ENCODE results near the gene CD47.

CD47 gene

DNA sequence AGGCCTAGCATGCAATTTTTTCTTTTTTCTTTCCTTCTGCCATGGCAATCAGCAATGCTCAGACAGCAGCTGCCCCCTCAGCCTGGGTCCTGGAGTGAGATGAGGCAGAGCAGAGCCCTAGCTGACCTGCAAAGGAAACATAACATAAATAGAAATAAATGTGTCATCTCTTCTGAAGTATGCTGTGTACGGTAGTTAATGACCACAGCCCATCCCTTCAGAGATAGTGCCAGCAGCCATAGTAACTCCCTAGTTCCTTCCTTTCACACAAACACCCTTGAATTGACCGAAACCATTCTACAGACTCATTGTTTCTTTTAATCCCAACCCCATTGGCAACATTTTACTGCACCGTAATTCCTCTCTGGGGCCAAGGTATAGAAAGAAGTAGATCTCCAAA lies 8.4 kb upstream of the CD47 start:
- no peak overlapping the region for H3K4me3 ChIP-seq (ENCODE audit: severe bottlenecking)
- H3K9me3 ChIP-seq (ENCODE audit: severe bottlenecking), result no peaks in the 10 kb centered on the region
- ATAC-seq (ENCODE audit: low read depth) (no peak), DNase-seq (ENCODE audit: low spot score) (no peak)
- H3K36me3 ChIP-seq (ENCODE audit: low read depth), result no peaks in the 10 kb centered on the region
- no peak for TF ChIP-seq CTCF (IDR thresholded peaks at IDR 0.05; ENCODE audit: poor library complexity, severe bottlenecking)
- H3K27ac ChIP-seq (ENCODE audit: poor library complexity, severe bottlenecking), result no peak overlapping the region
- peaks cover 3% of the 10 kb centered on the region for H3K4me1 ChIP-seq (ENCODE audit: insufficient read depth, poor library complexity, severe bottlenecking)
- H3K27me3 ChIP-seq (ENCODE audit: insufficient read depth, poor library complexity, severe bottlenecking), result no peaks in the 10 kb centered on the region

DNA sequence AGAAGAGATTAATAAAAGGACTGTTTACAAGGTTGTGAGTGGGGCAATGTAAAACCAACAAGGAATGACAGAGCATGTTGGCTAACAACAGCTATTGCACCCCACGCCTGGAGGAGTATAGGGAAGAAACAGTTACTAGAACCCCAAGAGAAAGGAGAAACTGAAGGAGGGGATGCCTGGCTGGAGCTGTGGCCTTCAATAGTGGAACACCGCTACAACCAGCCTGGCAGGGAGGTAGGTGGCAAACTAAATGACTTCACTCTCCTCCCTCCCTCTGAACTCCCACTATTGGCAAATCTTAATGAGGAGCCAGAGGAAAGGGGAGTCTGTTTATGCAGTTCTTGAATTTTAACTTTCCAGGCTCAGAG lies 7.2 kb upstream of the CD47 start:
- ATAC-seq (ENCODE audit: low read depth) (no peak), DNase-seq (ENCODE audit: low spot score) (no peak)
- no peak for TF ChIP-seq CTCF (IDR thresholded peaks at IDR 0.05; ENCODE audit: poor library complexity, severe bottlenecking)
- H3K4me3 ChIP-seq (ENCODE audit: severe bottlenecking), result no peak overlapping the region
- H3K27me3 ChIP-seq (ENCODE audit: insufficient read depth, poor library complexity, severe bottlenecking), result no peaks in the 10 kb centered on the region
- H3K9me3 ChIP-seq (ENCODE audit: severe bottlenecking), result no peaks in the 10 kb centered on the region
- no peak overlapping the region for H3K27ac ChIP-seq (ENCODE audit: poor library complexity, severe bottlenecking)
- H3K4me1 ChIP-seq (ENCODE audit: insufficient read depth, poor library complexity, severe bottlenecking), result peaks cover 3% of the 10 kb centered on the region
- H3K36me3 ChIP-seq (ENCODE audit: low read depth), result no peaks in the 10 kb centered on the region

- no peak overlapping the region for H3K4me3 ChIP-seq (ENCODE audit: severe bottlenecking)
- DNase-seq (ENCODE audit: low spot score), result no peak
- no peak for TF ChIP-seq CTCF (IDR thresholded peaks at IDR 0.05; ENCODE audit: poor library complexity, severe bottlenecking)
- H3K27ac ChIP-seq (ENCODE audit: poor library complexity, severe bottlenecking), result no peak overlapping the region
- H3K27me3 ChIP-seq (ENCODE audit: insufficient read depth, poor library complexity, severe bottlenecking), result no peaks in the 10 kb centered on the region
- H3K4me1 ChIP-seq (ENCODE audit: insufficient read depth, poor library complexity, severe bottlenecking), result peaks cover 3% of the 10 kb centered on the region
- H3K9me3 ChIP-seq (ENCODE audit: severe bottlenecking), result no peaks in the 10 kb centered on the region
- no peaks in the 10 kb centered on the region for H3K36me3 ChIP-seq (ENCODE audit: low read depth)
- no peak for ATAC-seq (ENCODE audit: low read depth)
Measured at GRCh38 chr3:108097322-108098002, 6.6 kb upstream of the CD47 start.

DNA sequence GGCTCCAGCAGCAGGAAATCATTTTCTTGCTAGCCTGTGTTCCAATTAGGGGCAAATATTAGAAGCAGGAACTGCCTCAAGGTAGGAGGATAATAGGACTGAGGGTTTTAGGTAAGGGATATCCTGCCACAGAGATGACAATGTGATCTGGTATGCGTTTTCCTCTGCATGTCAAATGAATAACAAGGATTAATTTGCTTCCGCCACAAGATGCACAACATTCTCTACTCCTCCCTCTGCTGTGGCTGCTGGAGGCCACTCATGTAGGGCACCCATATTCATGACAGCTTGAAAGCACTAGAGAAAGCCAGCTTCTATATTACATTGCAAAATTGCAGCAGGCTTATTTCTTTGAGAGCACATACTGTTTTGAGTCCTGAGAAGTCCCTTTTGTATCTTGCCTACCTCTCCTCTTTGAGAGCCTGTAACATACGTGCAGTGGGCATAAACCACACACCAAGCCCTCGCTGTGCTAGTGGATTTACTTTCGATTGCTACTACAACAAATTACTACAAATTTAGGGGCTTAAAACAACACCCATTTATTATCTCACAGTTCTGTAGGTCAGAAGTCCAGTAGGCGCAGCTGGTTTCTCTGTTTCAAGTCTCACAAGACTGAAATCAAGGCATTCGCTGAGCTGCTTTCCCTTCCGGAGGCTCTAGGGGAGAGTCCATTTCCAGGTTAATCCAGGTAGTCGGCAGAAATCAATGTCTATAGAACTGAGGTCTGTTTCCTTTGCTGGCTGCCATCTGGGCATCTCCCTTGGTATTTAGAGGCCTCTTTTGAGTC lies 5.9 kb upstream of the CD47 start:
- H3K4me3 ChIP-seq (ENCODE audit: severe bottlenecking), result no peak overlapping the region
- no peaks in the 10 kb centered on the region for H3K9me3 ChIP-seq (ENCODE audit: severe bottlenecking)
- ATAC-seq (ENCODE audit: low read depth) (peak; percentile 44; the same call in 2 of the 3 replicates), DNase-seq (ENCODE audit: low spot score) (no peak)
- H3K4me1 ChIP-seq (ENCODE audit: insufficient read depth, poor library complexity, severe bottlenecking), result peaks cover 3% of the 10 kb centered on the region
- no peak for TF ChIP-seq CTCF (IDR thresholded peaks at IDR 0.05; ENCODE audit: poor library complexity, severe bottlenecking)
- H3K27me3 ChIP-seq (ENCODE audit: insufficient read depth, poor library complexity, severe bottlenecking), result no peaks in the 10 kb centered on the region
- no peak overlapping the region for H3K27ac ChIP-seq (ENCODE audit: poor library complexity, severe bottlenecking)
- H3K36me3 ChIP-seq (ENCODE audit: low read depth), result no peaks in the 10 kb centered on the region

DNA sequence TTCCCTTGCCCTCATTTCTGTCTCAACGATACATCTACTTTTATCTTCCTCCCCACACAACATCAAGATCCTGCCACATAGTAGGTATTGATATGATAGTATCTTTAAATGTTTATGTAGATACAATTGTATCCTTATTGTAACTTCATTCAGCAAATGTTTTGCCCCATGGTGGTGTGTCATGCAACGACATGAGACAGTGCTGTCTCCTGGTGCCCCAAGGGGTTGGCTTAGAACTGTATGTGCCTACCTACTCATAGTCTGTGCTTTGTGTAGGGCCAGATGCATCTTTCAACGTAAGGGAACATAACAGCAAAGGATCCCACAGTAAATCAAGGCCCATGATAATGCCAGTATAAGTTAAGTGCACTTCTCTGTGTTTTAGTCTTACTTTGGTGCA lies 2.8 kb upstream of the CD47 start:
- no peak for TF ChIP-seq CTCF (IDR thresholded peaks at IDR 0.05; ENCODE audit: poor library complexity, severe bottlenecking)
- Histone ChIP-seq H3K36me3 (ENCODE audit: low read depth) (no peaks in the 10 kb centered on the region), H3K4me1 (ENCODE audit: insufficient read depth, poor library complexity, severe bottlenecking) (peaks cover 9% of the 10 kb centered on the region), H3K27ac (ENCODE audit: poor library complexity, severe bottlenecking) (no peak overlapping the region), H3K4me3 (ENCODE audit: severe bottlenecking) (no peak overlapping the region), H3K9me3 (ENCODE audit: severe bottlenecking) (no peaks in the 10 kb centered on the region), H3K27me3 (ENCODE audit: insufficient read depth, poor library complexity, severe bottlenecking) (no peaks in the 10 kb centered on the region)
- ATAC-seq (ENCODE audit: low read depth) (no peak), DNase-seq (ENCODE audit: low spot score) (no peak)
